HG03342 (cell line): Measurements from ENCODE around the gene DLD.
"Not testable (repeated sequence)": the region's sequence is repeated elsewhere in the genome, so short reads cannot be mapped to it uniquely, and the experiment has no call there.

Experiments
- ATAC-seq: cut with Tn5 transposase; IDR thresholded peaks from one replicate; pipeline ENCODE4 v1.9.1; 2021; ENCODE audit warnings: mild to moderate bottlenecking, moderate library complexity; ENCODE audit not compliant: unreplicated experiment

The DLD gene, protein sequence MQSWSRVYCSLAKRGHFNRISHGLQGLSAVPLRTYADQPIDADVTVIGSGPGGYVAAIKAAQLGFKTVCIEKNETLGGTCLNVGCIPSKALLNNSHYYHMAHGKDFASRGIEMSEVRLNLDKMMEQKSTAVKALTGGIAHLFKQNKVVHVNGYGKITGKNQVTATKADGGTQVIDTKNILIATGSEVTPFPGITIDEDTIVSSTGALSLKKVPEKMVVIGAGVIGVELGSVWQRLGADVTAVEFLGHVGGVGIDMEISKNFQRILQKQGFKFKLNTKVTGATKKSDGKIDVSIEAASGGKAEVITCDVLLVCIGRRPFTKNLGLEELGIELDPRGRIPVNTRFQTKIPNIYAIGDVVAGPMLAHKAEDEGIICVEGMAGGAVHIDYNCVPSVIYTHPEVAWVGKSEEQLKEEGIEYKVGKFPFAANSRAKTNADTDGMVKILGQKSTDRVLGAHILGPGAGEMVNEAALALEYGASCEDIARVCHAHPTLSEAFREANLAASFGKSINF

DNA sequence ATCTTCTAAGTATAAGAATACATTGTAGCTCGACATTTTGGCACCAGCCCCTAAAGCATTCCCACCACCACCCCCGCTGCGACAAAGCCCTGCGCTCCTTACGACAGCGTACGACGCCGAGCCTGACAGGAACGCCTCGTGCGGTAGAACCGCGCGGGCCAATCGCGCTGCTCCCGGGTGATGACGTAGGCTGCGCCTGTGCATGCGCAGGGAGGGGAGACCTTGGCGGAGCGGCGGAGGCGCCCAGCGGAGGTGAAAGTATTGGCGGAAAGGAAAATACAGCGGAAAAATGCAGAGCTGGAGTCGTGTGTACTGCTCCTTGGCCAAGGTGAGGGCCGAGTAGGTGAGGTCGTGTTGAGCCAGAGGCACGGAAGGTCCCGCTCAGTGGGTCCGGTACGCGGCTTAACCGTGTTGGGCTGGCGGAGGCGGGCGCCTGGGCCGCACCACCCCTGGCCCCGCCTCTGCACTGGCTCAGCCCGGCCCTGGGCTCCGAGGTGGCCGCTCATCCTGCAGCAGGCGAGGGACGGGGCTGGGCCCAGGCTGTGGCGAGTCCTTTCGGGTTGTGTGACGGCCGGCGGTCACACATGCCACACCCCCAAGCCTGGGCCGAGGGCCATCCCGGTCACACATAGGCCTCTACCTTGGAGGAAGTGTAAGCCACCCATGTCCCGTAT lies at the start of gene DLD:
Gene DLD (plus strand): TSS at position 222 of the 674 bp plus-strand sequence. CDS start 68 bp downstream, at position 290.
- peak; percentile 98 for ATAC-seq

DNA sequence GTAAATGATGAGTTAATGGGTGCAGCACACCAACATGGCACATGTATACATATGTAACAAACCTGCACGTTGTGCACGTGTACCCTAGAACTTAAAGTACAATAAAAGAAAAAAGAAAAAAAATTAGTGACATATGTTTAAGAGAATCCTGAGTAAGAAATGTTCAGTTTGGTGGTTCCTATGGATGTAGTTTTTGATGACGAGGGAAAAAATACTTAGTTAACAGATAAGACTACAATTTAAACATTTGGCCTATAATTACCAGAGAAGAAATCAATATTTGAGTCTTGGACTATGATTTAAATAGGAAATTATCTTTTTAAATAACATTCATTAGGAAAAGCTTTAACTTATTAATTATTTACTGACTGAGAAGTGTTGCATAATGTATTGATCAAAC lies 48.8 kb upstream of the DLD start:
- ATAC-seq: no peak

DNA sequence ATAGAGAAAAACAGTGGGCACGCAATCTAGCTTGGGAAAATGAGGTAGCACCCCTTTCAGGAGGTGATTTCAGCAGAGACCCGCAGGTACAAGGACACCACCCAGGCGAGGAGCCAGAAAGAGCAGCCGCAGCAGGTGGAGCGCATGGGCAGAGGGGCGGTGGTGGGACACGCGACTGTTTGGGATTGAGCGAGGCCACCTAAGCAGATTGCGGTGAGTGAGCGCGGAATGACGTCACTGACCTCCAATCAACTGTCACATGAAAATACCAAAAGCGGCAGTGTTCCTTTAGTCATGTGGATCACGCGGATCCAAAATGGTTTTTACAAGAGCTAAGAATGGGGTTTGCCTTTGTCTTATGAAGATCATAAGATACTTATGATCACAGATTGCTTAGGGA lies 47.8 kb upstream of the DLD start:
- no peak for ATAC-seq

DNA sequence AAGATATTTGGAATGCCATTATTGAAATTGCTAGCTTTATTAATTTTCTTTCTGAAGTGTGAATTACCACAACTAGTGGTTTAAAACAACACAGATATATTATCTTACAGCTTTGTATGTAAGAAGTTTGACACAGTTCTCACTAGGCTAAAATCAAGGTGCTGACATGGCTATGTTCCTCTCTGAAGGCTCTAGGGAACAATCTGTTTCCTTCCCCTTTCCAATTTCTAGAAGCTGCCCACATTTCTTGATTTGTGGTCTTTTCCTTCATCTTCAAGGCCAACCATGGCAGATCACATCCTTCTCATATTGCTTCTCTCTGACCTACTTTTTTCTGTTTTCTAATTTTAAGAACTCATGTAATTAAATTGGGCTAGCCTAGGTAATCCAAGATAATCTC lies 44.7 kb upstream of the DLD start:
- no peak for ATAC-seq

DNA sequence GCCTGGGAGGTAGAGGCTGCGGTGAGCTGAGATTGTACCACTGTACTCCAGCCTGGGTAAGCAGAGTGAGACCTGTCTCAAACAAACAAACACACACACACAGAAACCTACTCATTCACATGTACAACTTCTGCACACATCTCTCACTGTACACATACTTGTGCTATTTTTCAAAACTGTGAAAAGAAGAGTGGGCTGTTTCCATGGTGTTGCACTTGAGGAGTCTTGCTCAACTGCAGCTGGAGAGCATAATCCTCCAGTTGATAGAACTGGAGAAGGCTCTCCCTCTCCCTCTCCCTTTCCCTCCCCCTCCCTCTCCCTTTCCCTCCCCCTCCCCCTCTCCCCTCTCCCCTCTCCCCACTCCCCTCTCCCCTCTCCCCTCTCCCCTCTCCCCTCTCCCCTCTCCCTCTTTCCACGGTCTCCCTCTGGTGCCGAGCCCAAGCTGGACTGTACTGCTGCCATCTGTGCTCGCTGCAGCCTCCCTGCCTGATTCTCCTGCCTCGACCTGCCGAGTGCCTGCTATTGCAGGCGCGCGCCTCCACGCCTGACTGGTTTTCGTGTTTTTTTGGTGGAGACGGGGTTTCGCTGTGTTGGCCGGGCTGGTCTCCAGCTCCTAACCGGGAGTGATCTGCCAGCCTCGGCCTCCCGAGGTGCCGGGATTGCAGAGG lies 43.7 kb upstream of the DLD start:
- ATAC-seq: no peak

DNA sequence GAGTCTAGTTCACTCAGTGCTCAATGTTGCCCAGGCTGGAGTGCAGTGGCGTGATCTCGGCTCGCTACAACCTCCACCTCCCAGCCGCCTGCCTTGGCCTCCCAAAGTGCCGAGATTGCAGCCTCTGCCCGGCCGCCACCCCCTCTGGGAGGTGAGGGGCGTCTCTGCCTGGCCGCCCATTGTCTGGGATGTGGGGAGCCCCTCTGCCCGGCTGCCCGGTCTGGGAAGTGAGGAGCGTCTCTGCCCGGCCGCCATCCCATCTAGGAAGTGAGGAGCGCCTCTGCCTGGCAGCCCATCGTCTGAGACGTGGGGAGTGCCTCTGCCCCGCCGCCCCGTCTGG lies 43.2 kb upstream of the DLD start:
- ATAC-seq: not testable (repeated sequence)

DNA sequence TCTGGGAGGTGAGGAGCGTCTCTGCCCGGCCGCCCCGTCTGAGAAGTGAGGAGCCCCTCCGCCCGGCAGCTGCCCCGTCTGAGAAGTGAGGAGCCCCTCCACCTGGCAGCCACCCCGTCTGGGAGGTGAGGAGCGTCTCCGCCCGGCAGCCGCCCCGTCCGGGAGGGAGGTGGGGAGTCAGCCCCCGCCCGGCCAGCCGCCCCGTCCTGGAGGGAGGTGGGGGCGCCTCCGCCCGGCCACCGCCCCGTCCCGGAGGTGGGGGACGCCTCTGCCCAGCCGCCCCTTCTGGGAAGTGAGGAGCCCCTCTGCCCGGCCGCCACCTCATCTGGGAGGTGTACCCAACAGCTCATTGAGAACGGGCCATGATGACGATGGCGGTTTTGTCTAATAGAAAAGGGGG lies 42.8 kb upstream of the DLD start:
- not testable (repeated sequence) for ATAC-seq

DNA sequence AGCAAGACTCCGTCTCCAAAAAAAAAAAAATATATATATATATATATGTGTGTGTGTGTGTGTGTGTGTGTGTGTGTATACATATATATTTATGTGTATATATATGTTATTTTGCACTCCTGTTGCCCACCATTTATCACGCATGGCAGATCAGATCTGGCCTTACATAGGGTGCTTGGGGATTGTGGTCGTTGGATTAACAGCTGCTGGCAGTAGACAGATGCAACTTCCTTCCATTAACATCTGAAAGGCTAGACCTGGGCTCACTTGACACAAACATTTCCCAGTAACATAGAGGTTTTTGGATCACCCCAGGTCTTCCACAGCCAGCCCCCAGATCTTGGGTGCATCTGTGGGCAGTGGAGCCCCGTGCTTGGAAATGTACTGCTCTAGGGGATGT lies 40.8 kb upstream of the DLD start:
- ATAC-seq: no peak

DNA sequence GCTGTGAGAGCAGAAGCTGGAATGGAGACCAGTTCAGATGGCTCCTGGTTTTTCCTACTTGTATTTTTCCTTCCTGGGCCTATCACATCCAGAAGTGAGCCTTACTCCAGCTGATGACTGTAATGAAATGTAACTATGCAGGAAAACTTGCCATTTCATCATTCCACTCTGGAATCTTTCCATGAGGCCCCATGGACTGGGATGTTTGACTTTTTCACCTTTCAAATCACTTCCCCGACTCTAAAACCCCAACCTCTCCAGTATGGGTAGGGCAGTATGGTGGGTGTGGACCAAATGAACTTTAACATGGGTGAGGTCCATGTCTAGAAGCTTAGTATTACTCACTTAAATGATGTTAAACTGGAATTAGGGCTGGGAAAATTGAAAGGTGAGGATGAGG lies 40.3 kb upstream of the DLD start:
- ATAC-seq: no peak

DNA sequence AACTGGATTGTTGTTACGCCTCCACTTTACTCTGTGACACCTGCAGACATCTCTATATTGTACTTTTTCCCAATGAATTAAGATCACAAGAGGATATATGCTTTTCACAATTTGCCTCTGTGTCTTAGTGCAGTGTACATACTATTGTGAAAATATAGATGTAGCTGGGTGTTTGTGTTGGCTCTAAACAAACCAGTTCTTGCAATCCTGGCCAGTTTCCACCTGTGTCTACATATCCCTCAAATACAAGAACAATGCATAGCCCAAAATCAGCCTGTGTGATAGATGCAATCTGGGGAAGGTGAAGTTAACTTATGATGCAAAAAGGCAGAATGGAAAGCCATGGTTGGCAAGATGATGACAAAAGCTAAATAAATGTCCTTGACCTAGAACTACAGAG lies 36.5 kb upstream of the DLD start:
- no peak for ATAC-seq

DNA sequence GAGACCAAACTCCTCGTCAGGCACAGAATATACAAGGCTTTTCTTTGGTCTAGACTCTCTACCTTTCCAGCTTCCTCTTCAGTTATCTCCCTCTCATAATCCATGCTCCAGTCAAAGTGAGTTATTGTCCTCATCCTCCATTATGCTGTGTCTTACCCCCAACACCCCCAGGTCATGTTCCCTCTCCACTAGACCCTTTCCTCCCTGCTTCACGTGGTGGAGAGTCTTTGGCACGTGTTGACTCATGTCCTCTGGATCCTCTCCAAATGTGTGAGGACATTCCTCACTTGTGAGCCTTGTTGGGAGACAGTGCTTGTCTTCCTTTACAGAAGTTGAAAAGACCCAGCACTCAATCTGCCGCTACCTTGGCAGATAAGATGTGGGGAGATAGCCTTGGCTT lies 36.0 kb upstream of the DLD start:
- no peak for ATAC-seq

DNA sequence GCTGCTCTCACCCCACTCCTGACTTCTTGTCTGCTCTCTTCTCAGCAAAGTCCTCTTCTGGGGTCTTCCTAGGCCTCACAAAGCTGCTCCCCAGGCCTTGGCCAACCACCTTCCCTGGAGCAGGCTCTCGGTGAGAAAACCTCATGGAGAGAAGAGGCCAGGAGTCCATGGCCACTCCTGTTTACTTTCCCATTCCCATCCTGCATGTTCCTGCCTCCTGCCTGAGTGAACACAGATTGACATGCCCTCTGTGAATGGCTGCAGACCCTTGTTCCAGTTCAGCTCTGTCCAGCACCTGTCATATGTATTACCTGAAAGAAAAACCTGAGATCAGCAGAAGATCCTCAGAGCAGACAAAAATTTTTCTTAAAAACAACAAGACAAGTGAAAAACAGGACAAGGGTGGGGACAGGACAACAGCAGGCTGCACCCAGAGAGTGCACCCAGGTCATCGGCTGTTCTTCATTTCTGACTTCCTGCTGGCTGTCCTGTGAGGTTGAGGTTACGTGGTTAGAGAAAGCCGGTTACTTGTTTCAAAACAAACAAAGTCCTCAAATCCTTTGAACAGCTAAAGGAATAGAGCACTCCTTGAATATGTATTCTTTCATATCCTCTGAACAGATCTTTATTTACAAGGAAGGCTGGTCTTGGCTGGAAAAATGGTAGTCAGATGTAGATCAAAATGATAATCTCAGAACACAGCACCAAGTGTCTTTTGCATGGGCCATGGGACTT lies 34.0 kb upstream of the DLD start:
- ATAC-seq: no peak

DNA sequence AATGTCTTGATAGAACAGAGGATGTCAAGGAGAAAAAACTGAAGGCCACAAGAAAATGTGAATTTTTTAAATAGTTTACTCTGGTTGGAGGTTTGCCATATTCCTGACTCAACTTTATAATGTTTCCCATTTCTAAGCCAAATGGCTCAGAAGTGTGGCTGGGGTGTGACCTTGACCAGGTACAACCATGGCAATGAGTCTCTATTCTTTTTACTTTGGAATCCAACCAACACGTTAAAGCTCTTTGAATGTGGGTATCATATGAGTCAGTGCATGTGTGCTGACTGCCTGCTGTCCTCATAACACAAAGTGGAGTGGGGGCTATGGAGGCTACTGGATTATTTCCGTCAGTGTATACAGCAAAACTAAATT lies 33.5 kb upstream of the DLD start:
- no peak for ATAC-seq

DNA sequence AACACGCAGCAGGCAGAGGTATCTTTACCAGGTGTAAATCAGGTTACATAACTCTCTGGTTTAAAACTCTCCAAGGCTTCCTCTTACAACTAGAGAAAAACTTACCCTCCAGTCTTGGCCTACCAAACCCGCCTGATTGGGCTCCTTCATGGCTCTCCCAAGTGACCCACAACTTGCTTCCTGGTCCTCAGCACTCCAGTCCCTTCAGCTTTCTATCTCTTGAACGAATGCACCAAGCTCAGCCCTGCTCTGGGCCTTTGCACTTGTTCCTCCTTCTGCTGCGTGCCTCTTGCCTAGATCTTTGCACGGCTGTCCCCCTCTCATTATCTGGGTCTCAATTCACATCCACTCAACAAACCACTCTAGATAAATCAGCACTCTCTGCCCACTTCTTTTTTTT lies 32.7 kb upstream of the DLD start:
- ATAC-seq: no peak

DNA sequence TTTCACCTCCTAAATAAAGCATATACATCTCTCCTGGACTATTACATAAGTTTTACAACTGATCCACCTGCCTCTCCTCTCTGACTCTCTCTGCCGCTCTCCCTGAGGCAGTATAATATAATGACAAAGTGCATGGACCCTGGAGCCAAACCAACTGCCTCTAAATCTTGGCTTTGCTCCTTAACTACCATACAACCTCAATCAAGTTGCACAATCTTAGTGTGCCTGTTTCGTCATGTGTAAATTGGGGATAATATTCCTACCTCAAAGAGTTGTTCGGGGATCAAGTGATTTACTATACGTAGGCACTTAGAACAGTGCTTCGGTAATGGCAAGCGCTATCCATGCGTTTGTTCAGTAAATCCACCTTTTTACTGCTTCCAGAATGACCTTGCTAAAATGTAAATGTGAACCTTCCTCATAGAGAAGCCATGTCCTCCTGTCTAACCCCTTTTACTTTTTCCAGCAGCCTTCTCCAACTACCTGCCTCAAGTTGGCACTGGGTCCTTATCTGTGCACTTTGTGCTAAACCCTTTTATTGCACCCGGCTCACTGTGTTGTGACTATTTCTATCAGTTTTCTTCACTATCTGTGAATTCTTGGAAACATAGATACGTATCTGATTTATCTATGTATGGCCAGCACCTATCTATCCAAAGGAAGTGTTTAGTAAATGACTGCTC lies 30.6 kb upstream of the DLD start:
- no peak for ATAC-seq

DNA sequence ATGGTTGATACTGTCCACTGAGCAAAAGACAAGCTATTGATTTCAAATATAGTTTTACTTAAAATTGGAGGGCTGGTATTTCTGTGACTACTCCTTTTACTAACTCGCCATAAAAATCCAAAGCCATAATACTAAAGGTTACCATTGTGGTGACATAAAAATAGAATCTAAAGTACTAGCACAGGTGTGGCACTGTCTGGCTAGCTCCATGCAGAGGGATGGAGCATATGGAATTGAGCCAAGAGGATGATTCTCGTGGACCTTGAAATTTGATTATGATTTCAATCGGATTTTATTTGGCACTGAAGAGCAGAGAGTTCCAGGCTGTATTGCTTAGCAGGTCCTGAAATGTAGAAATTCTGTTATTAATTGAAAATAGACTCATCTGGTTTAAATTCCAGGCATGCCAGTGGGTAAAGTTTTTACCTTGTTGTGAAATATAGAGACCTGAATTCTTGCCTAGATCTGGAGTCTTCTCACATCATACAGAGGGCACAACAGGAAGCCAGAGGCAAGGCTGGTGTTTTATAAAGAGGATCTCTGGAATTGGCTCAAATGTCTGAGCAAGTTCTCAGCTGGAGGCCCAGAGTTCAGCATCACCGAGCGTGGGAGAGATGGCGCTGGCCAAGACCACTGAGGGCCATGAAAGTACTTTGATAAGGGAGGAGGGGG lies 29.9 kb upstream of the DLD start:
- ATAC-seq: no peak

DNA sequence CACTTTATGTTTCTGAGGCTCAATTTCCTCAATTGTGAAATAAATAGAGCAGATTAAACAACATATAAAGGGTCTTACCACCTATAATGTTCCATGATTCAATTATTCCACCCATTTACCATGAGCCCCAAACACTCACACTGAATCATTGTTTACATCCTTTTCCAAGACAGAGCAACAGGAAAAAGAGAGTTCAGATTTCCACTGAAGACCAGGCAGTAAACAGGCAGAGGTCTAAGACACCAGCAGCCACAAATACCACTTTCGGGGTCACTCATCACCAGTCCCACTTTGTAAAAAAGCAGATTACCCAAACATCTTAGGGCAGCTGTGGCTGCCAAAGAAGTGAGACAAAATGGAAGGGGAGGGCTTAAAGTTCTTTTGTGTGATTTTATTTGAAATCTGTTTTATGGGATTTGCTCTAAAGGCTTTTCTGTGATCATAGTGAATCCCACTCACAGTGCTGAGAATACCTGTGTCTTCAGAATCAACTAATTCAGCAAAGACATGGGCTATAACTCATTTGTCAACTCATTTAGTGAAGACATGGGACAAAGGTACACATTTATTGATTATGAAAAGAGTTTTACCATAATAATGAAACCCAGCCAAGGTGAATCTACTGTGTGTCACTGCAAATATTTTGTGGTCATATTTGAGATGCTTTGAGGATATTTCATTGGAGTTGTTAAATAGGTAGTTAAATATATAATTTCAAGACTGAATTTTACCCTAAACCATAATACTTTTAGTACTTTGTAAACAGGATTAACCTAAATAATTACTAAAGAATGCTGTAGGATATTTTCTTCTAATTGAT lies 24.8 kb upstream of the DLD start:
- ATAC-seq: no peak

DNA sequence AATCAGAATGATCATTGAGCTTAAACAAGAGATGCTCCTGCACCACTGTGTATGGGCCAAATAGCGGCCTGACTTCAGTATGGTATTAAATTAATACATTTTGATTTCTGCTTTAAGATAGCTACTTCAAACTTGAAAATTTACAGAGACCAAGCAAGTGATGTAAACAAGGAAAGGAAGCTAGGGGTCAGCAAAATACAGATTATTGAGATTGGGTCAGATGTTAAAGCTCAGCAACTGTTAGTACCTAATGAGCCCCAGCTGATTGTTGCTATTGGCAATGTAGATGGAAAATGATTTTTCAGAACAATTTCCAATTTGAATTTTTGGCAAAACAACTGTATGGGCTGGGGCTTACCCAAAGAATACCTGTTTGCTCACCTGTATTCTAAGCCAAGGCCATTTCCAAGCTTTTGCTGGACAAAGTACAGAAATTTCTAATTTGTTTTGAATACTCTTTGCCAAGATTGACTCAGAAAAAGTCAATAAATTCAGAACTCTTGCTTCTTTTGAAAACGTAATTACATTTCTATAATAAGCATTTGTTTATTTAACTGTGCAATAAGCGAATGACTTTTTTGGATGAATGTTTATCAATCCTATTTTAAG lies 23.0 kb upstream of the DLD start:
- ATAC-seq: no peak

DNA sequence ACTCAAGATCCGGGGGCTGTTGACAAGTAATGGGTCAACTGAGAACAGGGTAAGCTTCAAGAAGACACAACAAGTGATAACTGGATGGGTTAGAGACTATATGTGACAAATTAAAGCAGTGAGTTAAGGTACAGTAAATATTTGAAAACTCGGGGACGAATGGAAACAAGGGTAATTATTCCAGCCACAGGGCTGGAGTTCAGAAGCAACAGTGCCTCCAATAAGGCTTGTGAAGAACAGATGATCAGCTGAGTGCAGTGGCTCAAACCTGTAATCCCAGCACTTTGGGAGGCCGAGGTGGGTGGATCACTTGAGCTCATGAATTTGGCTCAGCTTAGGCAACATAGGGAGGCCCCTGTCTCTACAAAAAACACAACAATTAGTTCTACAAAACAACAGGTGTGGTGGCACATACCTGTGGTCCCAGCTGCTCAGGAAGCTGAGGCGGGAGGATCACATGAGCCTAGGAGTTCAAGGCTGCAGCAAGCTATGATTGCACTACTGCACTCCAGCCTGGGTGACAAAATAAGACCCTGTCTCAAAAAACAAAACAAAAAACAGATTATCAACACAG lies 20.5 kb upstream of the DLD start:
- ATAC-seq: no peak
